HepG2 (cell line): ENCODE results near the gene ABCC10. TPM values are rescaled to one million over a fixed set of nuclear protein-coding genes. Genes with fewer than 3 reads are reported as not detected.
"Not testable (repeated sequence)": the region's sequence is repeated elsewhere in the genome, so short reads cannot be mapped to it uniquely, and the experiment has no call there.

Source experiments
- ATAC-seq: fragments of 200-7000 bp; cut with Tn5 transposase; 3 replicates; pipeline ENCODE4 v1.9.1; 2020; ENCODE audit warnings: mild to moderate bottlenecking, moderate library complexity
- BruUV-seq: library from RNA; stranded (reverse); fragments of 400-500 nt; replicated peaks from 2 replicates; lab custom pipeline; 2021; lab: Mats Ljungman, UMichigan
- CTCF ChIA-PET: fragments of 300-600 bp; formaldehyde crosslinking; extraction: SDS; loops from one replicate; lab custom pipeline; 2021; ENCODE audit warnings: low total read pairs, inconsistent platforms, low intra/inter-chr PET ratio; lab: Yijun Ruan, JAX
- POLR2A ChIA-PET: fragments of 350-600 bp; sonication (Branson Sonifier 250); formaldehyde crosslinking; loops from one replicate; lab custom pipeline; 2020; ENCODE audit warnings: antibody characterized with exemption, inconsistent platforms; lab: Yijun Ruan, JAX
- DNase-seq: peaks from one replicate; pipeline ENCODE4 v3.0.0-alpha.2; 2015; ENCODE audit warnings: low spot score
- FAIRE-seq: peaks from 3 replicates; lab custom pipeline; 2011; peaks lifted over from hg19 to GRCh38; lab: Jason Lieb, UNC
- H2AFZ ChIP-seq: one replicate; pipeline ENCODE4 v1.6.1; 2011; ENCODE audit warnings: low read length, inconsistent platforms
- H3K27ac ChIP-seq: fragments of 300-600 bp; 3 replicates; pipeline ENCODE4 v1.8.0; 2011; ENCODE audit warnings: mixed run types, mild to moderate bottlenecking, mixed read lengths, low read length, inconsistent platforms; ENCODE audit not compliant: insufficient read depth; ENCODE audit errors: extremely low read length
- H3K27me3 ChIP-seq, 2 experiments: fragments of 200-600 bp in 1 of 2; 2 replicates in 1 of 2; 3 replicates in 1 of 2; pipeline versions ENCODE4 v1.6.0 to v1.8.0; 2011; ENCODE audit warnings: low read length in 2 of 2, mild to moderate bottlenecking in 2 of 2, moderate library complexity in 2 of 2, inconsistent platforms in 1 of 2; ENCODE audit not compliant: insufficient read depth in 2 of 2, control insufficient read depth in 1 of 2
- H3K36me3 ChIP-seq, 2 experiments: fragments of 200-600 bp in 1 of 2; replicated peaks in 1 of 2; 2 replicates in 1 of 2; 3 replicates in 1 of 2; pipeline versions ENCODE4 v1.5.1 to v1.8.0; 2011; ENCODE audit warnings: low read length in 2 of 2, inconsistent platforms in 1 of 2; ENCODE audit not compliant: insufficient read depth in 2 of 2, control insufficient read depth in 1 of 2
- H3K4me1 ChIP-seq: 2 replicates; pipeline ENCODE4 v1.5.1; 2012; ENCODE audit warnings: low read length, inconsistent platforms; ENCODE audit not compliant: insufficient read depth
- H3K4me2 ChIP-seq: 2 replicates; pipeline ENCODE4 v1.6.0; 2011; ENCODE audit warnings: low read depth, low read length, inconsistent platforms
- H3K4me3 ChIP-seq, 3 experiments: fragments of 200-600 bp in 1 of 3; sonication (generic), shearing (Covaris generic) in 1 of 3; replicated peaks in 1 of 3; 2 replicates each; pipeline ENCODE4 v1.5.1; 2011 to 2016; ENCODE audit warnings: low read length in 3 of 3, inconsistent platforms in 2 of 3, low read depth in 2 of 3, mild to moderate bottlenecking in 2 of 3, control low read depth in 1 of 3, mixed read lengths in 1 of 3; ENCODE audit not compliant: insufficient read depth in 1 of 3
- H3K79me2 ChIP-seq: one replicate; pipeline ENCODE4 v1.6.1; 2011; ENCODE audit warnings: low read length, inconsistent platforms; ENCODE audit not compliant: insufficient read depth
- H3K9ac ChIP-seq: 2 replicates; pipeline ENCODE4 v1.6.0; 2011; ENCODE audit warnings: mild to moderate bottlenecking, low read depth, low read length, inconsistent platforms; ENCODE audit not compliant: insufficient read depth
- H3K9me3 ChIP-seq: 2 replicates; pipeline ENCODE4 v1.5.1; 2012; ENCODE audit warnings: mild to moderate bottlenecking, low read length
- H4K20me1 ChIP-seq: 2 replicates; pipeline ENCODE4 v1.6.0; 2011; ENCODE audit warnings: inconsistent platforms, mild to moderate bottlenecking, low read length, moderate library complexity; ENCODE audit not compliant: insufficient read depth
- MTF1 ChIP-seq: sonication (generic); formaldehyde crosslinking; IDR thresholded peaks from 2 replicates; pipeline ENCODE4 v1.5.0; 2020; ENCODE audit warnings: missing genetic modification reagents
- NFIB ChIP-seq: sonication (generic); formaldehyde crosslinking; IDR thresholded peaks from 2 replicates; pipeline ENCODE4 v1.9.0; 2021; ENCODE audit warnings: missing genetic modification reagents, mild to moderate bottlenecking, borderline replicate concordance
- POLR2G ChIP-seq: fragments of 200-400 bp; formaldehyde crosslinking; IDR thresholded peaks from 2 replicates; pipeline ENCODE4 v1.6.1; 2018; ENCODE audit warnings: mild to moderate bottlenecking, low read depth, low read length, moderate library complexity
- SOX5 ChIP-seq: IDR thresholded peaks from 2 replicates; pipeline ENCODE4 v1.6.1; 2016; ENCODE audit warnings: borderline replicate concordance
- ZBTB20 ChIP-seq: sonication (generic); formaldehyde crosslinking; IDR thresholded peaks from 2 replicates; pipeline ENCODE4 v1.8.1; 2023; ENCODE audit warnings: missing genetic modification reagents, low read depth, mild to moderate bottlenecking, borderline replicate concordance
- ZFP90 ChIP-seq: sonication (generic); formaldehyde crosslinking; IDR thresholded peaks from 2 replicates; pipeline ENCODE4 v1.8.0; 2022; ENCODE audit warnings: missing genetic modification reagents, mild to moderate bottlenecking, inconsistent platforms, borderline replicate concordance
- ZNF264 ChIP-seq: sonication (generic); formaldehyde crosslinking; IDR thresholded peaks from 2 replicates; pipeline ENCODE4 v1.4.0; 2020; ENCODE audit warnings: missing genetic modification reagents
- ZNF687 ChIP-seq: sonication (generic); formaldehyde crosslinking; IDR thresholded peaks from 2 replicates; pipeline ENCODE4 v1.5.1; 2020; ENCODE audit warnings: mild to moderate bottlenecking, missing genetic modification reagents, moderate library complexity
- ZNF780A ChIP-seq: sonication (generic); formaldehyde crosslinking; IDR thresholded peaks from 2 replicates; pipeline ENCODE4 v1.8.0; 2022; ENCODE audit warnings: mild to moderate bottlenecking, missing genetic modification reagents, moderate library complexity
- WGBS: methylation state at CpG from one replicate; pipeline ENCODE4 v1.1.6; 2017; ENCODE audit warnings: low lambda C conversion rate; 5-methylcytosine and 5-hydroxymethylcytosine counted together
- in situ Hi-C: cut with HindIII; loops from 2 replicates; pipeline ENCODE4 v1.10.0; 2017; ENCODE audit warnings: low pct_unique_long_range_greater_than_20kb; ENCODE audit not compliant: extremely low pct_ligation_motif_present
- intact Hi-C: fragments of 100-400 bp; cut with micrococcal nuclease; formaldehyde crosslinking; loops from one replicate; pipeline ENCODE4 v1.10.0; 2022; ENCODE audit not compliant: unreplicated experiment
- polyA plus RNA-seq, 8 experiments: library from polyadenylated mRNA; depleted of rRNA in 3 of 8; stranded (reverse) in 7 of 8; unstranded in 1 of 8; fragments of >200 nt; fragmentation: Illumina TruSeq in 4 of 8; extraction: Trizol in 4 of 8; gene quantifications; 2 replicates each; pipeline versions ENCODE4 v1.2.1 to v1.2.3, GENCODE V29; 2011 to 2016; ENCODE audit warnings: low read depth in 4 of 8, missing spikeins in 1 of 8, mixed read lengths in 1 of 8; ENCODE audit not compliant: insufficient read depth in 1 of 8
- total RNA-seq, 5 experiments: library from RNA; depleted of rRNA; stranded (reverse); fragments of >200 nt; fragmentation: Illumina TruSeq; extraction: Trizol; gene quantifications; 2 replicates each; pipeline ENCODE4 v1.2.3, GENCODE V29; 2016; ENCODE audit warnings: low read depth in 1 of 5

ABCC10 gene
- total and polyA plus RNA-seq, 2 of the 13 experiments (the other 11 are each of a cell fraction or from before 2014, with no cell fraction given), result 16.0 to 24.3 TPM

- TF ChIP-seq POLR2G, result no peak
- TF ChIP-seq ZNF780A, result no peak
- TF ChIP-seq MTF1 (CRISPR knock-in tag), result no peak
- TF ChIP-seq, all 625 proteins: peak for 0
These were observed 38.6 kb downstream of the ABCC10 start (continued) for GRCh38 chr6:43465948-43466347.

- DNase-seq, FAIRE-seq, H3K9ac ChIP-seq, H3K36me3 ChIP-seq, BruUV-seq, H4K20me1 ChIP-seq, intact Hi-C loops, H3K4me1 ChIP-seq, in situ Hi-C loops, H3K4me2 ChIP-seq, H3K27ac ChIP-seq, CTCF ChIA-PET, H2AFZ ChIP-seq, H3K79me2 ChIP-seq, H3K9me3 ChIP-seq, ATAC-seq, H3K4me3 ChIP-seq: not testable (repeated sequence)
- POLR2A ChIA-PET, result interaction anchor here (0.6 kb wide), 1 partner anchor 9 kb away, joined by 6 read pairs; no protein-coding TSS in a partner anchor
- 31% methylated on average over 5 of the region's 5 CpGs for WGBS
- H3K27me3 ChIP-seq, result peaks cover 0 to 17% of the 10 kb centered on the region in 2 experiments; a peak in 3 of 5 replicates
These were observed 39.9 kb downstream of the ABCC10 start for GRCh38 chr6:43467265-43467664.

- DNase-seq, result no peak
- ATAC-seq, result peak; percentile 22
- Histone ChIP-seq H3K27me3 (peaks cover 0 to 17% of the 10 kb centered on the region in 2 experiments; a peak in 3 of 5 replicates), H3K9ac (no peak overlapping the region), H3K36me3 (no peaks in the 10 kb centered on the region), H3K4me3 (no peak overlapping the region), H3K27ac (no peak overlapping the region), H2AFZ (no peak overlapping the region), H4K20me1 (no peaks in the 10 kb centered on the region), H3K4me1 (no peaks in the 10 kb centered on the region; the same call in 1 of the 2 replicates), H3K9me3 (no peaks in the 10 kb centered on the region), H3K79me2 (no peaks in the 10 kb centered on the region), H3K4me2 (no peak overlapping the region)
- in situ Hi-C loops (no loop called here), intact Hi-C loops (no loop called here)
- BruUV-seq, result no TSS peak
- TF ChIP-seq ZBTB20 (no peak), SOX5 (CRISPR knock-in tag) (no peak), NFIB (CRISPR knock-in tag) (no peak), ZNF687 (no peak), ZFP90 (CRISPR knock-in tag) (no peak), ZNF264 (CRISPR knock-in tag) (no peak), ZNF780A (no peak)
- POLR2A ChIA-PET, result interaction anchor here (0.6 kb wide), 1 partner anchor 10 kb away, joined by 6 read pairs; no protein-coding TSS in a partner anchor
- FAIRE-seq, result no peak
- CTCF ChIA-PET, result no interaction called here
- 7% methylated on average over 4 of the region's 4 CpGs for WGBS
These were observed 40.4 kb downstream of the ABCC10 start for GRCh38 chr6:43467752-43468151.
